Measurements from ENCODE around the gene SOX4. TPM values are rescaled to one million over a fixed set of nuclear protein-coding genes. Genes with fewer than 3 reads are reported as not detected.

The SOX4 gene
- total RNA-seq, 1 donor from 2014 or later: 221 TPM

GRCh38 chr6:21615504-21615903, 22.0 kb downstream of the SOX4 start:
- DNase-seq (ENCODE audit: low spot score in 2 of 2, unreplicated experiment in 2 of 2): no peak
- H3K9me3 Mint-ChIP-seq: no peaks in the 10 kb centered on the region
- no peak overlapping the region for H3K4me3 Mint-ChIP-seq
- H3K36me3 Mint-ChIP-seq: no peaks in the 10 kb centered on the region
- peak overlapping the region; percentile 32 for H3K27ac Mint-ChIP-seq
- H3K27me3 Mint-ChIP-seq (ENCODE audit: low read depth): no peaks in the 10 kb centered on the region
- H3K4me1 Mint-ChIP-seq: peaks cover 36% of the 10 kb centered on the region
- no peak for TF ChIP-seq CTCF (IDR thresholded peaks at IDR 0.05; ENCODE audit: unreplicated experiment)

- H3K36me3 Mint-ChIP-seq: no peaks in the 10 kb centered on the region
- no peak for TF ChIP-seq CTCF (IDR thresholded peaks at IDR 0.05; ENCODE audit: unreplicated experiment)
- no peak overlapping the region for H3K4me3 Mint-ChIP-seq
- no peak for DNase-seq (ENCODE audit: low spot score in 2 of 2, unreplicated experiment in 2 of 2)
- H3K27me3 Mint-ChIP-seq (ENCODE audit: low read depth): no peaks in the 10 kb centered on the region
- H3K9me3 Mint-ChIP-seq: no peaks in the 10 kb centered on the region
- peaks cover 36% of the 10 kb centered on the region for H3K4me1 Mint-ChIP-seq
- no peak overlapping the region for H3K27ac Mint-ChIP-seq
These were observed 22.5 kb downstream of the SOX4 start for GRCh38 chr6:21616005-21616404.

GRCh38 chr6:21625642-21626041, 32.1 kb downstream of the SOX4 start:
- Mint-ChIP-seq H3K36me3 (no peaks in the 10 kb centered on the region), H3K27me3 (ENCODE audit: low read depth) (no peaks in the 10 kb centered on the region), H3K4me1 (no peaks in the 10 kb centered on the region), H3K9me3 (no peaks in the 10 kb centered on the region), H3K27ac (no peak overlapping the region), H3K4me3 (no peak overlapping the region)
- no peak for TF ChIP-seq CTCF (IDR thresholded peaks at IDR 0.05; ENCODE audit: unreplicated experiment)
- DNase-seq (ENCODE audit: low spot score in 2 of 2, unreplicated experiment in 2 of 2): no peak

DNA sequence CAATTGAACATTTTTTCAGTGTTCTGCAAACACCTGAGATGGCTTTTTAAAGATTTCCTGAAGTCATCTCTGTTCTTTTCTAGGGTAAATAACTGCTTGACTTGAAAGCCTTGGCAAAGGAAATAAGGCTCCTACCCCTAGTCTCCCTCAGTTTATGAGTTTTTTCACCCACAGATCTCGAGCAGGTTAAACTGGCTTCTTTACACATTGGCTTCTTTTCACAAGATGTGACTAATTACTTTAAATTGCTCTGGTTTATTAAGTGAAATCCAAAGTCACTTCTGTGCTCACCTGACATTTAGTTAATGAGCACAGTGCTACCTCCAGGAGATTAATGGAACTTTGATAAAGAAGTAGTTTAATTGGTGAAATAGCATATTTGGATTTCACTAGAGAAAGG, 33.2 kb downstream of the SOX4 start:
- no peaks in the 10 kb centered on the region for H3K36me3 Mint-ChIP-seq
- no peak for TF ChIP-seq CTCF (IDR thresholded peaks at IDR 0.05; ENCODE audit: unreplicated experiment)
- no peaks in the 10 kb centered on the region for H3K9me3 Mint-ChIP-seq
- H3K4me1 Mint-ChIP-seq: no peaks in the 10 kb centered on the region
- H3K27me3 Mint-ChIP-seq (ENCODE audit: low read depth): no peaks in the 10 kb centered on the region
- DNase-seq (ENCODE audit: low spot score in 2 of 2, unreplicated experiment in 2 of 2): no peak
- no peak overlapping the region for H3K27ac Mint-ChIP-seq
- no peak overlapping the region for H3K4me3 Mint-ChIP-seq

DNA sequence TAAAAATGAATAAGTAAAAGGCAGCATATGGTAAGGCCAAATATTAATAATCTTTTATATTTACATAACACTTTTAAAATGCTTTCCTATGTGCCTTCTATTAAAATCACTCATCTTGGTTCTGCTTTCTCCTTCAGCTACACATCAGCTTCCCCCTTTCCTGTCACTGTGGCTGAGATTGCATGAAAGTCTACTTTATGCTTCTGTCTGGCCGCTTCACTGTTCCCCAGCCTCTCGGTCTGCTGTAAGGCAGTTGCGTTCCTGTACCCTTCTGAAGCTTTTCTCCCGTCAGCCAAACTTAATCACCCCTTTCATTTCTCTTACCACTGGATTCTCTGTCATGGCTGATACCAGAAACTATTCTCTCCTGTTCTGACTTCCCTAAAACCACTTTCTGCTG, 34.6 kb downstream of the SOX4 start:
- no peak for TF ChIP-seq CTCF (IDR thresholded peaks at IDR 0.05; ENCODE audit: unreplicated experiment)
- Mint-ChIP-seq H3K36me3 (no peaks in the 10 kb centered on the region), H3K4me3 (no peak overlapping the region), H3K27ac (no peak overlapping the region), H3K27me3 (ENCODE audit: low read depth) (no peaks in the 10 kb centered on the region), H3K9me3 (no peaks in the 10 kb centered on the region), H3K4me1 (no peaks in the 10 kb centered on the region)
- DNase-seq (ENCODE audit: low spot score in 2 of 2, unreplicated experiment in 2 of 2): no peak

DNA sequence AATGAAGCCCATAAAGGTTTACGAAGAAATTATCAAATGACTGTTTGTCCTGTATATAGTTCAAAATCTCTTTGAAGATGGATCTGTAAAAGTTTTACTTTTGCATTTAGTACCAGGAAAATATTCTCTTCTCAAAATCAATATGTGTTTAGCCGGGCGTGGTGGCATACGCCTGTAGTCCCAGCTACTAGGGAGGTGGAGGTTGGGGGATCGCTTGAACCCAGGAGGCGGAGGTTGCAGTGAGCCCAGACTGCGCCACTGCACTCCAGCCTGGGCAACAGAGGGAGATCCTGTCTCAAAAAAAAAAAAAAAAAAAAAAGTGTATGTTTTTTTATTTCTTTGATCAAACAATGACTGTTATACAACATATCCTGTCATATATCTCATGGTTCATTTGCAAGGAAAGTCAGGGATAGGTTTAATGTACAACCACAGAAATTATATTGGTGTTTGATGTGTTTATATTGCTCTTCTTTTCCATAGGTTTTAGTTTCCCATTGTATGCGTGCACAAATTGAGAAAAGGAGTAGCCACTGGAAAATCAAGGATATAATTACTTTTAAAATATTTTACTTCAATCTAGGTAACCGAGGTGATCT, 40.1 kb downstream of the SOX4 start:
- Mint-ChIP-seq H3K27ac (no peak overlapping the region), H3K27me3 (ENCODE audit: low read depth) (no peaks in the 10 kb centered on the region)

More for the DNA sequence above, 40.1 kb downstream of the SOX4 start:
- Mint-ChIP-seq H3K9me3 (no peaks in the 10 kb centered on the region), H3K36me3 (no peaks in the 10 kb centered on the region), H3K4me3 (no peak overlapping the region), H3K4me1 (peaks cover 1% of the 10 kb centered on the region)
- TF ChIP-seq CTCF (IDR thresholded peaks at IDR 0.05; ENCODE audit: unreplicated experiment): no peak
- DNase-seq (ENCODE audit: low spot score in 2 of 2, unreplicated experiment in 2 of 2): no peak
